HG03196 (cell line): ENCODE data around the gene DBI.
A peak's percentile ranks its signal among the peaks of the same experiment; 100 is the strongest.

Experiments used
- ATAC-seq: cut with Tn5 transposase; IDR thresholded peaks from one replicate; pipeline ENCODE4 v1.9.1; 2021; ENCODE audit not compliant: unreplicated experiment

The DBI gene

DNA sequence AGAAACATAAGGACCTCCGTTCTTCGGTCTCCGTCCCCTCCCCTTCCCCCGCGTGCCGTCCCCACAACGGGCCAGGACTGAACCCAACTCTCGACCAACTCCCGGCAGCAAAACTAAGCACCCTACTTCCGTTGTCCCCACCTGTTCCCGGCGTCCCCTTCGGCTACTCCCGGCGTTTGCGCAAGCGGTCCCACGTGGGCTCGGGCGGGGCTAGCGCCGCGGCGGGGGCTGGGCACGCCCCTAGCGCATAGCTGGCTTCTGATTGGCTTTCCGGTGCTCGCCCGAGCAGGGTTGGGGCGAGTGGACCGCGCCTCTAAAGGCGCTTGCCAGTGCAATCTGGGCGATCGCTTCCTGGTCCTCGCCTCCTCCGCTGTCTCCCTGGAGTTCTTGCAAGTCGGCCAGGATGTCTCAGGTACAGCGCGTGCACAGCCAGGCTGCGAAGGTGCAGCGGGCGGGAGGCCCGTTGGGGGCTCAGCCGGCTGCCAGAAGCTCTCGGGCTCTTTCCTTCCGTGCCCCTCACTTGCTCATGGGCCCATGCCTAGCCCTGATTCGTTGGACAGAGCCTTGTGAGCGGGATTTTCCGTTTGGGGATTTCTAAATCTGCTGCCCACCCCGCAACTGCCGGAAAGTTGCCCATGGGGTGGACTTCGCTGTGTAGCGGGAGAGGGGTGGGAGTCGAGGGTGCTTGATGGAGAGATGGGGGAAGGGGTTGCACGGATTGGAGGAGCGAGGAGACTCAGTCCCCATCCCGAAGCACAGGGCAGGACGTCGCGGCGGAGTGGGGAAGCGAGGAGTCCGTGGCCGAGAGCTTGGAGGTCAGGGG is at the start of gene DBI, which contains the start of gene C2orf76:
Gene DBI (plus strand): TSS at position 329 of the 823 bp plus-strand sequence. CDS start 75 bp downstream, at position 404.
Gene C2orf76 (minus strand): TSS at position 186 of the 823 bp plus-strand sequence. CDS start 26,875 bp downstream, outside the sequence.
- peak; percentile 97 for ATAC-seq

DNA sequence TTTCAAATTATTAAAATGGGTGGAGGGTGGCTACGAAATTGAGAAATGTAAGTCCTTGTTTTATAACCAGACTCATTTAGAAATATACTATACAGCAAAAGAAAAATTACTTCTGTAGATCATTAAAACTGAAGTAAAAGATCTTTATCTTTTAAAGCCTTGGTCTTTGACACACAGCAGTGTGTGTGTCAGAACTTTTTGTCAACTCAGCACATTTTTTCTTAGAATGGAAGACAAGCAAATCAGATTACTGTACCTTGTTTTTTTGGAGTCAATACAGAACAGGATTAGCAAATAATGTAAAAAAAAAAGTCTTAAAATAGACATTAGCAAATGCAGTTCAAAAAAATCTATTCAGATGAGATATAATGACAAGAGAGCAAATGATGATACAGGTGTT is 49.2 kb upstream of the DBI start:
- no peak for ATAC-seq

DNA sequence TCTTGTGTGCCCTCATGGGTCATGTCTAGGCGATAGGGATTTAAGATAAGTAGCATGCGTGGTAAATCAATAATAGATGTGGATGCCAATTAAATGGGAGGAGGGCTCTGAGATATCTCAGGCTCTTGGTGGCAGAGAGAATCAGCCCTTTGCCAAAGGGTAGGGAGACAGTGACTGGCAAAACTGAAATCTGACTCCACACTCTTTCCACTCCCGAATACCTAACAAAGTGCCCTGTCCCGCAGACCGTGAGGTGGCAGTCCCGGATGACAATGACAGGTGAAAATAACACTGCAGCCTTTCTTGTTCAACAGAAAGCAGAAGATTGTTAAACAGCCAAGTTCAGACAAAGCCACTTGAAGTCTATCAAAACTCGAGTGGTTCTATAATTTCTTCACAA is 47.2 kb upstream of the DBI start:
- ATAC-seq, result no peak

DNA sequence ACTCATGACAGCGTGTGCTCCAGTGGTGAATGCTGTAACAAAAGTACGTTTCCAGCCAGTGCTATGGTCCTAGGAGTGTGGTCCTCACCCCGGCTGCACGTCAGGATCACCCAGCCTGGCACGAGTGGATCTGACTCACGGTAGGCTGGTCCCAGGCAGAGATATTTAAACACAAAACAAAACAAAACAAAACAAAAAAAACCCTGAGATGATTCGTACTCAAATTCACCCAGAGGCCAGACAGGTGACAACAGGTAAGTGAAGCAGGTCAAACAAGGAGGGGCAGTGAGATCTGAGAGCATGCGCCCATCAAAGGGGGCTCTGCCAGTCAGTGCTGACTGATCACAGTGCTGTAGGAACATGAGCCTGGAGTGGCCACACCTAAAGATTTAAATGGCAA is 43.3 kb upstream of the DBI start:
- ATAC-seq, result no peak

DNA sequence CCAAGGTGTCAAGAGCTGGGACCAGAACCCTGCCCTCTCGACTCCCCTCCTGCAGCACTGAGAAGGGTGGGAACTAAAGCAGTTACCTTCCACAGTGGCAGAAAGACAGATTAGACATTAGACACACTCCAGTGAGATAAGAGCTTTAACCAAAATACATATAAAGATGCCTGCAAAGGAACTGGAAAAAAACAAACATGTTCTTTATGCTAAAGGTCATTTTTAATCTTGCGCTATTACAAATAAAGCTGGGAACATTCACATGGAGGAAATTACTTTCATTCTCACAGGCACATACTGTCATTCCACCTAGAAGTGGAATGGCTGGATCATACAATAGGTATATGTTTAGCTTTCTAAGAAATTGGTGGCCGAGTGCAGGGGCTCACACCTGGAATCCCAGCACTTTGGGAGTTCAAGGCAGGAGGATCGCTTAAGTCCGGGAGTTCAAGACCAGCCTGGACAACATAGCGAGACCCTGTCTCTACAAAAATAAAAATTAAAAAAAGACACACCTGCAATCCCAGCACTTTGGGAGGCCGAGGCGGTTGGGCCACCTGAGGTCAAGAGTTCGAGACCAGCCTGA is 42.0 kb upstream of the DBI start:
- ATAC-seq, result no peak

DNA sequence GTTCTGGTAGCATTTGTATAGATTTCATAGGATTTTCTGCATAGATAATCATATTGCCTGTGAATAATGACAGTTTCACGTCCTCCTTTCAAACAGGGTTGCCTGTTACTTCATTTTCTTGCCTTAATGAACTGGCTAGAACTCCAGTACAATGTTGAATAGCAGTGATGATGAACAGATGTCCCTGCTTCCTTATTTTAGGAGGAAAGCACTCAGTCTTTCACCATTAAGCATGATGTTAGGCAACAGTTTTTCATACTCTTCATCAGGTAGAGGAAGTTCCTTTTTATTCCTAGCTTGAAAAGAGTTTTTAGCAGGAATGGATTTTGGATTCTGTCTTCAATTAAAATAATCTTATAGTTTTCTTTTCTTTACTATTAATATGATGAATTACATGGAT is 39.8 kb upstream of the DBI start:
- ATAC-seq, result no peak

DNA sequence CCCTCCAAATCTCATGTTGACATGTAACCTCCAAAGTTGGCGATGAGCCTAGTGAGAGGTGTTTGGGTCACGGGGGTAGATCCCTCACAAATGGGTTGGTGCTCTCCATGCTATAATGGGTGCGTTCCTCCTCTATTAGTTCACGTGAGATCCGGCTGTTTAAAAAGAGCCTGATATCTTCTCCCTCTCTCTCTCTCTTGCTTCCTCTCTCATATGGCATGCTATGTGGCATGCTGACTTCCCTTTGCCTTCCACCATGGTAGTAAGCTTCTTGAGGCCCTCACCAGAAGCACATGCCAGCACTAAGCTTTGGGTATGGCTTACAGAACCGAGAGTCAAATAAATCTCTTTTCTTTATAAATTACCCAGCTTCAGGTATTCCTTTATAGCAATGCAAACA is 39.3 kb upstream of the DBI start:
- no peak for ATAC-seq

DNA sequence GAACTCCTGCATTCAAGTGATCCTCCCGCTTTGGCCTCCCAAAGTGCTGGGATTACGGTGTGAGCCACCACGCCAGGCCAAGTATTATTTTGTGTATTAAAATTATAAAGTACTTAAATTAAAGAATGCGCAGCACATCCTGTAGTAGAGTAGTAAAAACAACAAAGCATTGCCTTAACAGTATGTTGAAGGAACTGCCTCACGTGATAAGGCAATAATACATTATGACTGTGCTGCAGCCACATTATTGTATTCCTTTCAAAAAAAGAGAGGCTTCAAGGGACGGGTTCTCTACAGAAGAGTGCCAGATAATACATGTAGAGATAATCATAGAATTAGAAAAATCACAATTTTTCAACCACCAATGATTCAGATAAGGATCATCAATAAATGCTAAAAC is 33.8 kb upstream of the DBI start:
- ATAC-seq, result no peak

DNA sequence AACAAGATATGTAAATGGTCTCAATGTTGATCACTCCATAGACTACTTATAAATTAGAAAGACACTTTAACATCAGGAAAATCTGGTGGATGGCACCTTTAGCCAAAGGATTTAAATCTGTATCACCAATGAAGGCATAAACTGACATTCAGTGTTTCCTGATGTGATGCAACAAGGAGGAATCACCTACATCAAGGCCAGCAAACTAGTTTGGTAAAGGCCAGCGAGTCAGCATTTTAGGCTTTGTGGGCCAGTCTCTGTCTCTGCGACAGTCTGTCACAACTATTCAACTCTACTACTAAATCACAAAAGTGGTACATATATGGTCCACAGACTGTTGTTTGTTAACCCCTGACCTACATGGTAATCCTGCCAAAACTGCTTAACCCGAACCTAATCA is 33.4 kb upstream of the DBI start:
- ATAC-seq, result no peak

DNA sequence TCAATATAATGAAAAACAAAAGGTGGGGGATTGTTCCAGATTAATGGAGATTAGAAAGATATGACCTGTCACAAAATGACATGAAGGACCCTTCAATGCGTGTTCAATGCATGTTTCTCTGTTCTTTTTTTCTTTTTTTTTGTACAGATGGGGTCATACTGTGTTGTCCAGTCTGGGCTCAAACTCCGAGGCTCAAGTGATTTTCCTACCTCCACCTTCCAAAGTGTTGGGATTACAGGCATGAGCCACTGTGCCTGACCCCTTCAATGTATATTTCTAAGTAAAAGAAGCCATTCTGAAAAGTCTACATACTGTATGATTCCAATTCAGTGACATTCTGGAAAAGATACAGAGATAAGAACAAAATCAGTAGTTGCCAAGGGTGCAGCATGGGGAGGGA is 32.9 kb upstream of the DBI start:
- no peak for ATAC-seq

DNA sequence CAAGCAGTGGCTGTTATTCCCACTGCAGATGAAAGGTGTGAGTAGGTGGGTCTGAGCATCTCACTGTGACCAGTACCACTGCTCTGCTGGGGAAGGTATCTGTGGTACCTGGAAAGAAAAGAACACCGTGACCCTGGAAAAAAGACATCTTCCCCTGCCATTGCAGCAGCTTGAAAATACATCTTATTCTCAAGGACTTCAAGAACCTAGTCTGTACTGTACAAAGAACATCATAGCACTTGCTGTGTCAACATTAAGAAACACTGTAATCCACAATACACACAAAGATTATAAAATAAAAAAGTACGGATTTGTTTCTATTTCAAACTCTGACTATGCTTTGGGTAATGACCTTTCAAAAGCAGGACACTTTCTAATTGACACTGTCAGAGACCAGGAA is 29.0 kb upstream of the DBI start:
- no peak for ATAC-seq

DNA sequence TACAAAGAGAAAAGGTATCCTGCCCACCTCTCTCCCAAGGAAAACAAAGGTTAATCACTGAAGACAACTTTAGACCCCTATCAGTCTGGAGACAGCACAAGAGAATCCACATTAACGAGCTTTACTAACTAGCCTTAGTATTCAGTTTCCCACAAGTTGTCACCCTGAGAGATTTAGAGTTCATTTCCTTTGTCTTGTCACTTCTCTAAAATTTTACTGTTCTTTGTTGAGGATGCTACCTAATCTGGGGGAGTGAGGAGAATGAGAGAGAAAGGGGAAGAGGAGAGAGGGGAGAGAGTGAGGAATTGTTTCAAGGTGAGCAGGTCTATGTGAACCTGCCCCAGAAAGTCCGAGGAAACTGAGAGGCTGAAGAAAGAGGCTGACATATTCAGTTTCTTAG is 28.5 kb upstream of the DBI start:
- no peak for ATAC-seq

DNA sequence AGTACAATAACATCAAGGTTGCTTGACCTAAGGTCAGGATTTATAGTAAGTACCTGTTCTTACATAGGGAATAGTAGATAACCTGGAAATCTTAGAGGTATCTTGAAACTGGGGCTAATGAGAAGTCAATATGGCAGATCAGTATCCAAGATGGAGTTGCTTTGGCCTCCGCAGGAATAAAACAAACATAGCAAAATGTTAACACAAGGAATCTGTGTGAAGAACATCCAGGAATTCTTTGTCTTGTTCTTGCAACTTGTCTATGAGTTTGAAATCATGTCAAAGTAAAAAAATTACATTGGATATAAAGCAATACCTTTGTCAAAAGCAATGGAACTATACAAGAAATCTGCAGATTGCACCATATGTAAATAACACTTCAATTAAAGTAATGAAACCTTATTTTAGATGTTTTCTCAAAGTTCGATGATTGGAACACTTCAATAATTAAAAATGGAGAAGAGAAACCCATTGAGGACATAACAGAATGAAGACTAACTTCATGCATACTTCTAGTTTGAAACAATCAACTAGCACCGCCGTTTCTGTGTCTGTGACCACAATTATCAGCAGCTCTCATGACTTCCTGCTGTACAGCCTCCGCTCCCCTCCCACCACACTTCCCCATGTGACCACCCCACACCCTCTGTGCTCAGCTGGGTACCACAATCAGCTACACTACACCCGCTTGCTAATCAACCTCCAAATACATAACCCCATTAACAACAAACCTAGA is 27.8 kb upstream of the DBI start:
- ATAC-seq, result peak; percentile 97

DNA sequence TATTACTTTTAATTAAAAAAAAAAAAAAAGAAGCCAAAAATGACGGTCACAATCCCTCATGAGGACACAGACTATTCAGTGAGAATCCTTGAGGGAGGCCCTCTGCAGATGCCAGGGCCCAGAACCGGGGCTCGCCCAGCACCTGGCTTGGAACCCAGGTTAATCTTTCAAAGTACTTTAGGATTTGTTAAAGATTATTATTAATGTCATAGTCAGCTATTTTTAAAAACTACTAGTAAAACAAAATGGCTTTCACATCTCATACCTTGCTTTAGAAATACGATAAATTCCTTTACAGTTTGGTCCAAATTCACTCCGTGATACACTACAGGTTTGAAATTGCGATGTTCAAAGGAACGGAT is 27.2 kb upstream of the DBI start:
- ATAC-seq, result no peak

DNA sequence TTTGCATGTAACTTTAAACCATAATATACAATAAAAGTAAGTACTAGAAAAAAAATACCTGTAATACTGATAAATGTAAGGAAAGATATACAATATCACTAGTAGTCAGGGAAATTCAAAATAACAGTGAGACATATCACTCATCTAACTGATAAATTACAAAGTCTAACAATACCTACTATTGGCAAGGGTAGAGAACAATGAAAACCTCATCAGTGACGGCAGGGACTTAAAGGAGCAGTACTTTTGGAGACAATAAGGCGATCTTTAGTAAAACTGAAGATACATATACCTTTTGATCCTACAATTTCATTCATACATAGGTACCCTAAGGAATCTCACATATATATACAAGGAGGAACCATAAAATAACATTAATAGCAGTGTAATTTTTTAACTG is 25.1 kb upstream of the DBI start:
- ATAC-seq, result no peak

DNA sequence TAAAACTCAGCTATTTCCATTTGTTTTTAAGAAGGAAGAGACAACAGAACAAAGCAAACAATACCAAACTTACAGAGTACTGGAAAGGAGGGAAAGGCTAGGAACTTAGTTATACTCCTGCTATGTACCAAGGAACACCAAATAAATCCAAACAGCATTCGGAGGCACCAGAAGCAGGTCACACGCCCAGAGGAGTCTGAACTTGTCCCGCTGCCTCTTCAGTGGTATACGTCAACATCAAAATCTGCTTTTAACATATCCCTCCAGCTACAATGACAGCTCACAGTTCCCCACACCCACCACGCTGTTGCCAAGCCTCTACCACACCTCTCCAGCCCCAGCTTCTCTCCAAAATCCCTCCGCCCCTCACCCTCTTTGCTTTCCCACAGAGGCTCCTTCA is 17.5 kb upstream of the DBI start:
- ATAC-seq, result no peak

DNA sequence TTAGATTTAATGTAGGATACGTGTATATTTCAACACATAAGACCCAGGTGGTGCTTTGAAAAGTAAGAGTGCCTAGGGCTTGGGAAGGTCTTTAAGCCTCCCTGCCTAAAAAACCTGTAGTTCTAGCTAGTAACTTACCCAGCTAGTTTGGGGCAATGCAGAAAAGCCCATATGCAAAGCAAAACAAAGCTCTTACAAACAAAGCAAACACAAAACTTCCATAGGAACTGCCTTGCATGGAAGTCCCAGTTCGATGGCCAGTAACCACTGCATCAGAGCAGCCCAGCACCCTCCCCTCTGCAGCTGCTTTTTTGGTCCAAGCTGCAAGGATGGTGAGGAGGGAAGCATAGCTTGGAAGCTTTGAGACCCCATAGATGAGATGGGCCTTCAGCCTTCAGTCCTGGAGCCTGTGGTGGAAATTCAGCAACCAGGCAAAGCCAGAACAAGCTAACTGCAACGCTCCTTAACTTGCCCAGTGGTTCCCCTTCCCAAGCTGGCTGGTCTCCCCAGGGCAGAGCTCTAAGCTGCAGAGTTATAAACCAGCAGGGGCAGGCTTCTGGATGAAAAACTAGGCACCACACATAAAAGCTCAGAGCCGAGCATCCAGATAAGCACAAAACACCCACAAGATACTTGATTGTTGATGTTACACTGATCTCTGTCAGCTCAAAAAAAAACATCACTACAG is 16.3 kb upstream of the DBI start:
- no peak for ATAC-seq

DNA sequence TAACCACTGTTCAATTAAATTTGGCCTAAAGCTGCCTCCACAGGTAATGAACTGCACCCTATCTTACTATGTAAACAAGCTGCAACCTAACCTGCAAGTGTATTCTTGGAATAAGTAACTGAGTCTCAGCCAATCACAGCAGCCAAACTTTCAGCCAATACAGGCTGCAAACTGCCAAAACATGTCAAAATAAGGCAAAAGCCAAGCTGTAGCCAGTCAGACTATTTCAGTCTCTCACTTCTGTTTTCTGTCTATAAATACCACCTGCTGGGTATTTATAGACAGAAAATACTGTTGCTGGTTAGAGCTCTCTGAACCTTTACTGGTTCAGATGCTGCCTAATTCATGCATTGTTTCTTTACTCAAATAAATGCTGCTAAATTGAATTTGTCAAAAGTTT is 14.4 kb upstream of the DBI start:
- peak; percentile 96 for ATAC-seq

DNA sequence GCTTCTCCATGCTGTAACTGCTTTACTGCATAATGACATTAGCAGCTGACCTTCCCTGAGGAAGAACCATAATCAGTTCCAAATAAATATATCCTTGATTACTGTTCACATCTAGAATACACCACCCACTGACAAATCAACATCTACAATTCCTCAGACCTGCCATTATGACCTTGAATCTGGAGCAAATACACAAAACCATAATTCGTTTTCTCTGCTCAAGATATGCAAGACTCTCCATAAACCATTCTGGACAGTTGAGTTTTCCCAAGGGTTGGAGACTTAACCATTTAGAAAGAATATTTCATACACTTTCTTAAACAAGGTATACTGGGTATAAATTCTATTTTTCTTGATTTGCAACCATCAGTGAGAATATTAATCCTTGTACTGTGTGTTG is 11.9 kb upstream of the DBI start:
- no peak for ATAC-seq

DNA sequence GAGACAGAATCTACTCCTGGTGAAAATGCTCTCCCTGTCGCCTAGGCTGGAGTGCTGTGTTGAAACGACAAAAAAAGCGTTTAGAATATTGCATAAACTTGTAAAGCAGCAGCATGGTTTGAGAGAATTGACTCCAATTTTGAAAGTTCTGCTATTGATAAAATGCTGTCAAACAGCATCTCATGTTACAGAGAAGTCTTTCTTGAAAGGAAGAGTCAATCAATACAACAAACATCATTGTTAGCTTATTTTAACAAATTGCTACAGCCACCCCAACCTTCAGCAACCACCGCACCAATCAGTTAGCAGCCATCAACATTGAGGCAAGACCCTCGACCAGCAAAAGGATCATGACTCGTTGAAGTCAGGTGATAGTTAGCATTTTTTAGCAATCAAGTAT is 7.0 kb upstream of the DBI start:
- no peak for ATAC-seq

DNA sequence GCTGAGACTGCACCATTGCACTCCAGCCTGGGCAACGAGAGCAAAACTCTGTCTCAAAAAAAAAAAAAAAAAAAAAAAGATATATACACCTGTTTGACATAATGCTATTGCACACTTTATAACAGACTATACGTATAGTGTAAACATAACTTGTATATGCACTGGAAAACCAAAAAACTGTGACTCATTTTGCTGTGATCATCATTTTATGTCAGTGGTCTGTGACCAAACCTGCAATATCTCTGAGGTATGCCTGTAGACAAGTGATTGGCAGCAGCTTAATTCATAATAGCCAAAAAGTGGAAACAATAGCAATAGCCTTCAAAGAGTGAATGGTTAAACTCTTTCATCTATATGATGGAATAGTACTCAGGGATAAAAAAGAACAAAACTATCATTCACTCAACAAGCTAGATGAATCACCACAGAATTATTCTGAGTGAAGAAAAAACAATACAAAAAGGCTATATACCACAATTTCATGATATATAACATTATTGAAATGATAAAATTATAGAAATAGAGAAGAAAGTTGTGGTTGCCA is 6.3 kb upstream of the DBI start:
- ATAC-seq, result no peak
